T-helper 1 cell (primary cell): ENCODE results near the gene URAD.
"Not testable (repeated sequence)": the region's sequence is repeated elsewhere in the genome, so short reads cannot be mapped to it uniquely, and the experiment has no call there.

Experiments
- DNase-seq, 5 donors: peaks; one replicate each; pipeline ENCODE4 v3.0.0-alpha.2; 2012 to 2020
- total RNA-seq, 4 donors: gene quantifications; one replicate each; lab custom pipeline; 2026; lab: John Stamatoyannopoulos, UW

URAD gene
- total RNA-seq, result 0 reads per million in 4 donors

GRCh38 chr13:27988520-27988919 lies at the start of gene URAD:
TSS of gene URAD (minus strand) at chr13:27988693. CDS start at chr13:27988637, 56 bp downstream.
- DNase-seq, result no peak

- no peak for DNase-seq
These were observed 48.9 kb upstream of the URAD start for GRCh38 chr13:28037399-28037798.

- DNase-seq, result no peak
These were observed 46.8 kb upstream of the URAD start for GRCh38 chr13:28035146-28035782.

- no peak for DNase-seq
These were observed 45.6 kb upstream of the URAD start for GRCh38 chr13:28033894-28034655.

- not testable (repeated sequence) for DNase-seq
These were observed 43.9 kb upstream of the URAD start for GRCh38 chr13:28032438-28032837.

GRCh38 chr13:28031896-28032288 lies 43.4 kb upstream of the URAD start:
- no peak for DNase-seq

- no peak for DNase-seq
These were observed 42.9 kb upstream of the URAD start for GRCh38 chr13:28031220-28031895.

GRCh38 chr13:28027607-28028364 lies 39.3 kb upstream of the URAD start:
- no peak for DNase-seq

GRCh38 chr13:28027071-28027470 lies 38.6 kb upstream of the URAD start:
- DNase-seq, result no peak

- DNase-seq, result no peak
These were observed 38.0 kb upstream of the URAD start for GRCh38 chr13:28026508-28026907.

GRCh38 chr13:28022848-28023518 lies 34.5 kb upstream of the URAD start:
- DNase-seq, result no peak

- no peak for DNase-seq
These were observed 25.8 kb upstream of the URAD start for GRCh38 chr13:28014301-28014700.

GRCh38 chr13:28013482-28013881 lies 25.0 kb upstream of the URAD start:
- DNase-seq, result no peak

GRCh38 chr13:28012896-28013295 lies 24.4 kb upstream of the URAD start:
- DNase-seq, result no peak

- no peak for DNase-seq
These were observed 23.9 kb upstream of the URAD start for GRCh38 chr13:28012383-28012782.

- no peak for DNase-seq
These were observed 21.6 kb upstream of the URAD start for GRCh38 chr13:28010046-28010445.

- not testable (repeated sequence) for DNase-seq
These were observed 16.5 kb upstream of the URAD start for GRCh38 chr13:28005016-28005415.

- DNase-seq, result no peak
These were observed 14.6 kb upstream of the URAD start for GRCh38 chr13:28002886-28003698.

- DNase-seq, result no peak
These were observed 13.5 kb upstream of the URAD start for GRCh38 chr13:28001837-28002473.

- DNase-seq, result no peak
These were observed 12.6 kb upstream of the URAD start for GRCh38 chr13:28001049-28001448.

- DNase-seq, result no peak
These were observed 12.1 kb upstream of the URAD start for GRCh38 chr13:28000567-28000966.
